Gastrocnemius medialis (tissue), 4 donors: ENCODE measurements around the gene CREBBP. TPM values are rescaled to one million over a fixed set of nuclear protein-coding genes. Genes with fewer than 3 reads are reported as not detected.

ENCODE experiments used
- ATAC-seq, 2 donors: fragments of 150-250 bp; one replicate each; pipeline ENCODE4 v1.9.1; 2016
- DNase-seq, 2 donors: peaks; one replicate each; pipeline ENCODE4 v3.0.0-alpha.2; 2019
- H3K27ac ChIP-seq, 4 donors: fragments of 200-600 bp; sonication (generic); 1 replicate in 1 of 4; 2 replicates in 3 of 4; pipeline ENCODE4 v1.5.1; 2016 to 2018; ENCODE audit warnings: mild to moderate bottlenecking in 2 of 4, moderate library complexity in 1 of 4
- H3K27me3 ChIP-seq, 3 donors: fragments of 200-600 bp; sonication (generic) in 2 of 3; 1 replicate in 1 of 3; 2 replicates in 2 of 3; pipeline versions ENCODE4 v1.5.1 to v1.6.0; 2016 to 2019; ENCODE audit warnings: mild to moderate bottlenecking in 1 of 3, moderate library complexity in 1 of 3
- H3K36me3 ChIP-seq, 2 donors: fragments of 200-600 bp; sonication (generic) in 1 of 2; one replicate each; pipeline ENCODE4 v1.5.1; 2017 to 2018
- H3K4me1 ChIP-seq, 2 donors: fragments of 200-600 bp; sonication (generic) in 1 of 2; one replicate each; pipeline ENCODE4 v1.5.1; 2016 to 2017; ENCODE audit warnings: mild to moderate bottlenecking in 2 of 2
- H3K4me3 ChIP-seq, 4 donors: fragments of 200-600 bp; sonication (generic) in 3 of 4; 1 replicate in 1 of 4; 2 replicates in 3 of 4; pipeline ENCODE4 v1.5.1; 2016 to 2019; ENCODE audit warnings: mild to moderate bottlenecking in 2 of 4
- H3K9me3 ChIP-seq, 3 donors: fragments of 200-600 bp; sonication (generic) in 2 of 3; 1 replicate in 1 of 3; 2 replicates in 2 of 3; pipeline ENCODE4 v1.5.1; 2016 to 2019
- POLR2A ChIP-seq, 2 donors: fragments of 450-650 bp; IDR thresholded peaks; one replicate each; pipeline ENCODE4 v1.6.1; 2017; ENCODE audit warnings: antibody characterized with exemption in 2 of 2, mild to moderate bottlenecking in 2 of 2, moderate library complexity in 2 of 2
- in situ Hi-C, 4 donors: fragments of 200-750 bp; cut with MboI; loops; one replicate each; pipeline versions ENCODE4 v1.15.0 to v1.8.0; 2017; ENCODE audit warnings: low sequenced_read_pairs in 4 of 4
- intact Hi-C: fragments of 100-400 bp; cut with DNase I; formaldehyde crosslinking; loops from one replicate; pipeline ENCODE4 v1.15.1; 2023; ENCODE audit warnings: low total_unique reads
- total RNA-seq, 4 donors: library from RNA; depleted of rRNA; stranded (reverse); fragments of >200 nt; gene quantifications; one replicate each; pipeline versions ENCODE4 v1.1.0 to v1.2.3, GENCODE V29; 2016
- TF ChIP-seq, protein P1 (sequence below), 5 experiments: fragments of 450-650 bp in 3 of 5; fragments of 200-600 bp in 2 of 5; sonication (generic) in 2 of 5; IDR thresholded peaks in 4 of 5; conservative IDR thresholded peaks in 1 of 5; 1 replicate in 4 of 5; 2 replicates in 1 of 5; pipeline ENCODE4 v1.5.1; 2016 to 2019; ENCODE audit warnings: antibody characterized with exemption in 5 of 5, mild to moderate bottlenecking in 3 of 5, moderate library complexity in 3 of 5

The CREBBP gene
- total RNA-seq, 4 donors from 2014 or later: 39.8 to 61.3 (median 53.5) TPM

DNA sequence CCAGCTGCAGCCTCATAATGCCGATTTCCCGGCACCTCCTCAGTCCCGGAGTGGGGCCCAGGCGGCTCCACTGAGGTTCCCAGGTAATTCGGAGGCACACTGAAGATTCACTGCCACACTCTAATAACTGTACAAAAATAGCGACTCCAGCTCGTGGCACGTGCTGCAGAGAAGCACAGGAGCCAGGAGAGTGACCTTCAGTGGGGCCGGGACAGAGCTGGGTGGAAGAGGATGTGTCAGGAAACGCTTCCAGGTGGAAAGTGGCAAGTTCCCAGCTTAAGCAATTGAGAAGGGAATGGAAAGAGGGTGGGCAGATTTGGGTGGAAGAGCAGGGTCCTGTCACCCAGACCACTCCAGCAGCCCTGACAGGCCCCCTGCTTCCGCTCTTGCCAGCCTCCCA, 160.1 kb downstream of the CREBBP start:
- H3K27me3 ChIP-seq: no peaks in the 10 kb centered on the region
- H3K9me3 ChIP-seq: no peaks in the 10 kb centered on the region
- intact Hi-C loops (no loop called here), in situ Hi-C loops (no loop called here)
- H3K4me3 ChIP-seq: no peak overlapping the region
- peak in 1 of 2 donors; percentile 44 for DNase-seq
- peaks cover 12 to 17% of the 10 kb centered on the region in 2 donors for H3K4me1 ChIP-seq
- TF ChIP-seq POLR2A (IDR thresholded peaks at IDR 0.05): no peak
- TF ChIP-seq, protein P1, sequence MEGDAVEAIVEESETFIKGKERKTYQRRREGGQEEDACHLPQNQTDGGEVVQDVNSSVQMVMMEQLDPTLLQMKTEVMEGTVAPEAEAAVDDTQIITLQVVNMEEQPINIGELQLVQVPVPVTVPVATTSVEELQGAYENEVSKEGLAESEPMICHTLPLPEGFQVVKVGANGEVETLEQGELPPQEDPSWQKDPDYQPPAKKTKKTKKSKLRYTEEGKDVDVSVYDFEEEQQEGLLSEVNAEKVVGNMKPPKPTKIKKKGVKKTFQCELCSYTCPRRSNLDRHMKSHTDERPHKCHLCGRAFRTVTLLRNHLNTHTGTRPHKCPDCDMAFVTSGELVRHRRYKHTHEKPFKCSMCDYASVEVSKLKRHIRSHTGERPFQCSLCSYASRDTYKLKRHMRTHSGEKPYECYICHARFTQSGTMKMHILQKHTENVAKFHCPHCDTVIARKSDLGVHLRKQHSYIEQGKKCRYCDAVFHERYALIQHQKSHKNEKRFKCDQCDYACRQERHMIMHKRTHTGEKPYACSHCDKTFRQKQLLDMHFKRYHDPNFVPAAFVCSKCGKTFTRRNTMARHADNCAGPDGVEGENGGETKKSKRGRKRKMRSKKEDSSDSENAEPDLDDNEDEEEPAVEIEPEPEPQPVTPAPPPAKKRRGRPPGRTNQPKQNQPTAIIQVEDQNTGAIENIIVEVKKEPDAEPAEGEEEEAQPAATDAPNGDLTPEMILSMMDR (IDR thresholded peaks at IDR 0.05 in 4 of 5, conservative IDR thresholded peaks at IDR 0.05 in 1 of 5): no peak
- H3K36me3 ChIP-seq: no peaks in the 10 kb centered on the region
- H3K27ac ChIP-seq: no peak overlapping the region
- no peak for ATAC-seq

- H3K4me3 ChIP-seq: no peak overlapping the region
- H3K9me3 ChIP-seq: no peaks in the 10 kb centered on the region
- intact Hi-C loops: loop anchor here (10.0 kb wide), 1 partner anchor 536 kb away; no protein-coding TSS in a partner anchor
- ATAC-seq (no peak), DNase-seq (no peak)
- no peaks in the 10 kb centered on the region for H3K27me3 ChIP-seq
- peak overlapping the region in 2 of 4 donors; percentile 91 to 95 for H3K27ac ChIP-seq
- no peaks in the 10 kb centered on the region for H3K36me3 ChIP-seq
- TF ChIP-seq, protein P1 (IDR thresholded peaks at IDR 0.05 in 4 of 5, conservative IDR thresholded peaks at IDR 0.05 in 1 of 5): no peak
- no peak for TF ChIP-seq POLR2A (IDR thresholded peaks at IDR 0.05)
- in situ Hi-C loops: no loop called here
- peaks cover 12 to 17% of the 10 kb centered on the region in 2 donors for H3K4me1 ChIP-seq
These were observed 161.9 kb downstream of the CREBBP start for GRCh38 chr16:3718628-3719027.

- peaks cover 12 to 17% of the 10 kb centered on the region in 2 donors for H3K4me1 ChIP-seq
- H3K27ac ChIP-seq: peak overlapping the region; percentile 88 to 96 (median 93)
- no peak for DNase-seq
- ATAC-seq: no peak
- H3K9me3 ChIP-seq: no peaks in the 10 kb centered on the region
- TF ChIP-seq POLR2A (IDR thresholded peaks at IDR 0.05): no peak
- TF ChIP-seq, protein P1 (IDR thresholded peaks at IDR 0.05 in 4 of 5, conservative IDR thresholded peaks at IDR 0.05 in 1 of 5): no peak
- H3K27me3 ChIP-seq: no peaks in the 10 kb centered on the region
- no peaks in the 10 kb centered on the region for H3K36me3 ChIP-seq
- intact Hi-C loops: loop anchor here (10.0 kb wide), 1 partner anchor 537 kb away; no protein-coding TSS in a partner anchor
- H3K4me3 ChIP-seq: peak overlapping the region; percentile 69 to 99 (median 78)
- in situ Hi-C loops: no loop called here
These were observed 162.5 kb downstream of the CREBBP start for GRCh38 chr16:3718019-3718391.

DNA sequence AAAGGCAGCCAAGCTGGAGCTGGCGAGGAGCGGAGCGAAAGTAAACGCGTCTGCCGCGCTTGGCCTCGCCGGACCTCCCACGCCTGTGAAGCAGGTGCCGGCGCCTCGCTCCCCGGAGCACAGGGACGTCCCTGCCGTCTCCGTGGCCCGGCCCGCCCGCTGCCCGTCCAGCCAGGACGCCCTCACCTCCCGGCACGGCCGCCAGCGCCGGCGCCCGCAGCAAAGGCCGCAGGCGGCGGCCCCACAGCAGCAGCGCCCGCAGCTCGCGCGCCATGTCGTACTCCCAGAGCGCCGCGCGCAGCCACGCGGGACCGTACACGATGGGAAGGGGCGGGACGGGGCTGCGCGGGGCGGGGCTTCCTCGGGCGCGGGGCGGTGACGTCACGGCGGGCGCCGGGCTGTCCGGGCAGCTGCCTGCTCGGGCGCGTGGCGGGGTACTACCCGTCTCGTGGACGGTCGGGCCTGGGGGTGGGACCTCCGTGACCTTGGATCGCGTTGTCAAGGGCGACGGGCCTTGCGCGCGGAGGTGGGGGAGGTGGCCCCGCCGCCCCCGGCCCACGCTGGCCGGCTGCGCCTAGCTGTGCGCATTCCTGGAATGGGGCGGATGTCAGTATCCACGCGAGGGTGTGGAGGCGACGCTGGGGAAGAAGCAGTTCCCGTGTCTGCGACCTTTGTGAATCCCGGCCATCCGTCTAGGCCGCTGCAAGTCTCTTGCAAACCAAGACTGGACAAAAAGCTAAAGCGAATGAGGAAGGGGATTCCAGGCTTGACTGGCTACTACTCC, 163.1 kb downstream of the CREBBP start, which contains the start of gene TRAP1:
Gene TRAP1 (minus strand): TSS at position 290 of the 784 bp plus-strand sequence. CDS start 16 bp downstream, at position 274.
- Histone ChIP-seq H3K9me3 (no peaks in the 10 kb centered on the region), H3K27me3 (no peaks in the 10 kb centered on the region), H3K4me3 (peak within 1 kb of the TSS; percentile 69 to 99 (median 78)), H3K27ac (peak within 1 kb of the TSS; percentile 88 to 96 (median 93)), H3K4me1 (peaks cover 12 to 17% of the 10 kb centered on the region in 2 donors), H3K36me3 (no peaks in the 10 kb centered on the region)
- in situ Hi-C loops (no loop called here), intact Hi-C loops (loop anchor here (1.0 to 10.0 kb wide), 4 partner anchors 27 to 537 kb away; partner anchors contain the start of gene CREBBP)
- TF ChIP-seq, protein P1 (IDR thresholded peaks at IDR 0.05 in 4 of 5, conservative IDR thresholded peaks at IDR 0.05 in 1 of 5): no peak
- TF ChIP-seq POLR2A (IDR thresholded peaks at IDR 0.05): peak; percentile 87 to 91
- ATAC-seq: peak; percentile 91 to 93
- peak; percentile 81 to 88 for DNase-seq
